ENCODE data around the gene PPP1R36.
"Not testable (repeated sequence)": the region's sequence is repeated elsewhere in the genome, so short reads cannot be mapped to it uniquely, and the experiment has no call there.

PPP1R36 gene

DNA sequence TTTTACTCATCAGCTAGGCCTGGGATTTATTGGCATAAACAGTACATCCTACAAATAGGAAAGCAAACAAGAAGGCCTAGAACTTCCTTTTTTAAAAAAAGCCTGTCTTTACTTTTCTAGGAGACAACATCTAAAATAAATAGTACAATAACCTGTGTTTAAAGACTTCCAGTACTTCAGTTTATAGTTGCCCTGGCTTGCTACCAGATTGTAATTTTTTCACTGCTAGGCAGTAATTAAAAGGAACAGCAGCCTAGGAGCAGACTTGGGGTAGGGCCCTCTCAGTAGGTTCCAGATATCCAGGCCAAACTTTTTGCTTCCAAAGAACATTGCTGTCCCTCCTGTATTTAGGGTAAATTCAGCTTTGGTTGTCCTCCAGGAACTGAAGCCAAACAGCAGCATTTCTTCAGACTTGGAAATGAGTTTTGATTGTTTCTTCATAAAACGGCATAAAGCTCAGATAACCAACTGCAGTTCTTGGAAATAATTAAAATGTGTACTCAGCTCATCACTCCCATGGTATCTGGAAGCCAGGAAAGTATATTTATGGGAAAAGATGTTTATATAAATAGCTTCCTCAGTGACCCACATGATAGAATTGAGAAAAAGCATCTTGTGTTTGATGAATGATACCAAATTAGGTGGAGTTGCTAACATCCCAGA lies 61.7 kb downstream of the PPP1R36 start:
- Histone ChIP-seq H3K9ac (ENCODE audit: low read length) (no peak overlapping the region), H3K27me3 (ENCODE audit: control insufficient read depth, insufficient read depth, low read length) (no peaks in the 10 kb centered on the region), H3K36me3 (ENCODE audit: control insufficient read depth, insufficient read depth, low read length) (no peaks in the 10 kb centered on the region), H3K4me3 (ENCODE audit: low read length) (no peak overlapping the region), H3K9me3 (ENCODE audit: control insufficient read depth, low read length) (no peaks in the 10 kb centered on the region), H3K4me1 (ENCODE audit: control insufficient read depth, insufficient read depth, low read length) (peaks cover 5% of the 10 kb centered on the region)

DNA sequence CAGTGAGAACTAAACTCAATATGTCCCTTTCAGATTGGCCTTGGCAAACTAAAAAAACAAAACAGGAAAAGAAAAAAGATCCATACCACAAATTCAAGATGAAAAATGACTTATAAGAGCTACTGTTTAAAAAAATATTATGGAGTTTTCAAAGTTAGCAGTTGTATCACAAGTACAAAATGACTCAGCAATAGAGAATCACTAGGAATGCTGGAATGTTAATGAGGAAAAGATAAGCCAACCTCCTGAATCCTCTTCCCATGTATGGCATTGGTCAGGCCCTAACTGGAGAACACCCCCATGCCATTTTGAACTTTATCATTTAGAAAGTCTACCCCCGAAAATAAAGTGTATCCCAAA lies 62.2 kb downstream of the PPP1R36 start:
- Histone ChIP-seq H3K27me3 (ENCODE audit: control insufficient read depth, insufficient read depth, low read length) (no peaks in the 10 kb centered on the region), H3K4me3 (ENCODE audit: low read length) (no peak overlapping the region), H3K36me3 (ENCODE audit: control insufficient read depth, insufficient read depth, low read length) (no peaks in the 10 kb centered on the region), H3K9ac (ENCODE audit: low read length) (no peak overlapping the region), H3K4me1 (ENCODE audit: control insufficient read depth, insufficient read depth, low read length) (peaks cover 5% of the 10 kb centered on the region), H3K9me3 (ENCODE audit: control insufficient read depth, low read length) (no peaks in the 10 kb centered on the region)

DNA sequence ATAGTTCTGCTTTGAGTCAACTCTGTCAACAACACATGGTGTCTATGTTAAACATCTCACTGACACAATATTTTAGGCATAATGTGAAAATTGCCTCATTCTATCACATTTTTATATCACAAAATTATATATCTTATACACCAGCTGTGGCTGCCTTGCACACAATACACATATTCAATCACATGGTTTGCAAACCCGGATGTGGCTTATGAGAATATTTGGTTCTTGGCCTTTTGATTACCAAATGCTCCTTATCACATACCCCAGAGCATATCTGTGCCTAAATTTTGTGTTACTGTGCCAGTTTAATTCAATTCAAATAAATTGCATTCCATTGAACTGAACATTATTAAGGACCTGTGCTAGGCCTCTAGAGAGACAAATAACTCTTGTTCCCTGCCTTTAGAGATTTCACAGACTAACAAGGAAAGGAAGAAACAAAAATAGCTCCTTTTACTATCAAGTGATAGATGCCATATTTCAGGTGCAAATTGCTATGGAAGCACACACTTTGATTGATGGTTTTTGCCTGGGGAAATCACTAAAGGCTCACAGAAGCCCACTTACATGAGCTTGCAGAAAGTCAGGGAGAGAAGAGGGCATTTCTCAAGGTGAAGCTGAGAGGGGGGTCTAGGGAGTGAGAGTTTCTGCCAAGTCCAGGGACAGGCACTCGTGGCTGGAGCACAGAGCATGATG lies 63.4 kb downstream of the PPP1R36 start:
- H3K36me3 ChIP-seq (ENCODE audit: control insufficient read depth, insufficient read depth, low read length) = no peaks in the 10 kb centered on the region
- H3K4me3 ChIP-seq (ENCODE audit: low read length) = no peak overlapping the region
- H3K9ac ChIP-seq (ENCODE audit: low read length) = no peak overlapping the region
- no peaks in the 10 kb centered on the region for H3K27me3 ChIP-seq (ENCODE audit: control insufficient read depth, insufficient read depth, low read length)
- H3K9me3 ChIP-seq (ENCODE audit: control insufficient read depth, low read length) = no peaks in the 10 kb centered on the region
- peaks cover 5% of the 10 kb centered on the region for H3K4me1 ChIP-seq (ENCODE audit: control insufficient read depth, insufficient read depth, low read length)

DNA sequence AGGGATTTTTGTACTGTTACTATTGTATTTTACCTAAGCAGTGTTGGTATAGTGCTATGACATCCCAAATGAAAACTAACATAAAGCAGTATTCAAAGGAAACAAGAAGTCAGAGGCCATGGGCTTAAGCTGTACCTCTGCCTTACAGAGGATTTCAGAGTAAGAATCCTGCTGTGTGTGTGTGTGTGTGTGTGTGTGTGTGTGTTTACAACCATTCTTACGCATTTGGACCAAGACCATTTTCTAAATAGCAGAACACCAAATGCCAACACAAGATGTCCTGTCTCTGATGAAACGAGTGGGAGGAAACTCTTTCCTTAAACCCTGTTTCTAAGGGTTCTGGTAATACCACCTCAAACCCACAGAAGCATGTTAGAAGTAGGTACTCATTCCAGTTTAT lies 64.4 kb downstream of the PPP1R36 start:
- Histone ChIP-seq H3K9me3 (ENCODE audit: control insufficient read depth, low read length) (no peaks in the 10 kb centered on the region), H3K4me3 (ENCODE audit: low read length) (no peak overlapping the region), H3K9ac (ENCODE audit: low read length) (no peak overlapping the region), H3K27me3 (ENCODE audit: control insufficient read depth, insufficient read depth, low read length) (no peaks in the 10 kb centered on the region), H3K36me3 (ENCODE audit: control insufficient read depth, insufficient read depth, low read length) (no peaks in the 10 kb centered on the region), H3K4me1 (ENCODE audit: control insufficient read depth, insufficient read depth, low read length) (peaks cover 9% of the 10 kb centered on the region)

DNA sequence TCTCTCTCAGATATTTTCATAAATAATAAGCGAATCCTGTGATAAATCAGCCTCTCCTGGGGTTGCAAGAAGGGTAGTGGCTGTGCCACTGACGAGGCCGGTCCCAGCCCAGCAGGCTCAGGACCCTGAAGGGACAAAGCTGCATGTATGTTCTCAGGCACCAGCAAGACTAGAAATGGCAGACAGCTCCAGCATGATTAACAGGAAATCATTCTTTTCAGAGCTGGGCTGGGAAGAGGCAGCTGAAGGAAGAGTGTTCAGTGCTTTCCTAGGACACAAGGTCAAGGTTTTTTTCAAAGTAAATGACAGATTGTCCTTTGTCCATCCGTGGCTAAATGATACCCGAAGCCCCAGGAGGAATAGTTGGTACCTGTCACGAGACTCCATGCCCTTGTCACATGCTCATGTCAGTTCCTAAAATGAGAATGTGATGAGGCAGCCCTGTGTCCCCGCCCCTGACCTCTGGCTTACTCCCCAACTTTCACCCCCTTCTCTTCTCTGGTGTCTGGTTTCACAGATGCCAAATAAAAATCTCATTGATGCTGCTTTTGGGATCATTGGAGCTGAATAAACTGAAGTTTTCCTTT lies 65.1 kb downstream of the PPP1R36 start:
- Histone ChIP-seq H3K4me1 (ENCODE audit: control insufficient read depth, insufficient read depth, low read length) (peaks cover 14% of the 10 kb centered on the region), H3K4me3 (ENCODE audit: low read length) (no peak overlapping the region), H3K27me3 (ENCODE audit: control insufficient read depth, insufficient read depth, low read length) (no peaks in the 10 kb centered on the region), H3K36me3 (ENCODE audit: control insufficient read depth, insufficient read depth, low read length) (no peaks in the 10 kb centered on the region), H3K9ac (ENCODE audit: low read length) (no peak overlapping the region), H3K9me3 (ENCODE audit: control insufficient read depth, low read length) (no peaks in the 10 kb centered on the region)

DNA sequence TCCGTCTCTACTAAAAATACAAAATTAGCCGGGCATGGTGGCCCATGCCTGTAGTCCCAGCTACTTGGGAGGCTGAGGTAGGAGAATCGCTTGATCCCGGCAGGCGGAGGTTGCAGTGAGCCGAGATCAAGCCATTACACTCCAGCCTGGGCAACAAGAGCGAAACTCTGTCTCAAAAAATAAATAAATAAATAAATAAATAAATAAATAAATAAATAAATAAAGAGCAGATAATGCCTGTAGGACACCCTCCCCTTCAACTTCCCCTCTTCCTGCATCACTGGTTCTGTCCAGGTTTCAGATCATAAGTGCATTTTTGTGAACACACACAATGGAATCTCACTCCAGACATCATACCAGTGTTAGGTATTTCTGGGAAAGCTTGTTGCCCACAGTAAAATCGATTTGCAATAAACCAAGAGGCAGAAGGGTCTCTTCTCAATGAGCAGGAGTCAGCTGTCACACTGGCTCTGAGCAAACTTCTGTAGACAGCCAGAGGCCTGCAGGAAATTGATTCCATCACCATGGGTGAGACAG lies 68.2 kb downstream of the PPP1R36 start:
- not testable (repeated sequence) for H3K4me1 ChIP-seq (ENCODE audit: control insufficient read depth, insufficient read depth, low read length); H3K27me3 ChIP-seq (ENCODE audit: control insufficient read depth, insufficient read depth, low read length); H3K4me3 ChIP-seq (ENCODE audit: low read length); H3K9ac ChIP-seq (ENCODE audit: low read length); H3K9me3 ChIP-seq (ENCODE audit: control insufficient read depth, low read length); H3K36me3 ChIP-seq (ENCODE audit: control insufficient read depth, insufficient read depth, low read length)

DNA sequence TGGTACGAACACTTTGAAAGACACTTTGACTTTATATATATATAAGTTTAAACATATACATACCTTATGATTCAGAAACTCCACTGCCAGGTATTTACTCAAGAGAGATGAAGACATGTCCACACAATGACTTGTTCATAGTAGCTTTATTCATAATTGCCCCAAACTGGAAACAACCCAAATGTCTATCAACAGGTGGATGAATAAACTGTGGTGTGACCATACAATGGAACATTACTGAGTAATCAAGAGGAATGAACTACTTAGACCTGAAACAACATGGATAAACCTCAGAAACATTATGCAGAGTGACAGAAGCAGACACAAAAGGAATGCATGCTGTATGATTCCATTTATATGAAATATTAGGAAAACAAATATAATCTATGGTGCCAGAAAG lies 71.1 kb downstream of the PPP1R36 start:
- Histone ChIP-seq H3K4me1 (ENCODE audit: control insufficient read depth, insufficient read depth, low read length) (peaks cover 21% of the 10 kb centered on the region), H3K4me3 (ENCODE audit: low read length) (no peak overlapping the region), H3K27me3 (ENCODE audit: control insufficient read depth, insufficient read depth, low read length) (no peaks in the 10 kb centered on the region)

DNA sequence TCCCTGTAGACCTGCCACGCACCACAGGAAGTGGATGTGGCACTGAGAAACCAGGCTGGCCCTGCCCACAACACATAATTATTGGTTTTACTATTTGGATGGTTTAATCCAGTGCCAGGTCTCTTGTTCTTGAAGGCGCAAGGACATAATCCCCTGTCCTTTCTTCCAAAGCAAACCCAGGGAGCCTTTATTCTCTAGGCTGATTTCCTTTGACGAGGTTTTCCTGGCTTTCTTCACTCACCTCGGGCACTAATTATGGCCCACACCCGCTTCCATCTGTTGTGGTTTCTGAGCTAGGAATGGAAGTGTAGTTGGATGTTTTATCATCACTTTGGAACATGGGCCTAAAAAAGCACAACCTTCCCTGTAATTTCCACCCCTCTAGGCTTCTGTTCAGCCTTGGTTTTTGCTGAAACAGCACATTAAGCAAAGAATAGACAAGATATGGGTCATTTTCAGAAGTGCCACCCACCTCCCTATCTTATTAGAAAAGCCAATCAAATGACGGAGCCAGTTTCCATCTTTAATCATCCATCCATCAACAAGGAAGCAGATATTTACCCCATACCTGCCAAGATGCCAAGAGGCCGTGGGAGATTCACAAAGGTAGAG lies 73.9 kb downstream of the PPP1R36 start:
- Histone ChIP-seq H3K36me3 (ENCODE audit: control insufficient read depth, insufficient read depth, low read length) (no peaks in the 10 kb centered on the region), H3K4me1 (ENCODE audit: control insufficient read depth, insufficient read depth, low read length) (peaks cover 30% of the 10 kb centered on the region), H3K9ac (ENCODE audit: low read length) (no peak overlapping the region), H3K4me3 (ENCODE audit: low read length) (no peak overlapping the region), H3K27me3 (ENCODE audit: control insufficient read depth, insufficient read depth, low read length) (no peaks in the 10 kb centered on the region), H3K9me3 (ENCODE audit: control insufficient read depth, low read length) (no peaks in the 10 kb centered on the region)

More for the DNA sequence above, 71.1 kb downstream of the PPP1R36 start:
- Histone ChIP-seq H3K36me3 (ENCODE audit: control insufficient read depth, insufficient read depth, low read length) (no peaks in the 10 kb centered on the region), H3K9ac (ENCODE audit: low read length) (no peak overlapping the region), H3K9me3 (ENCODE audit: control insufficient read depth, low read length) (no peaks in the 10 kb centered on the region)

DNA sequence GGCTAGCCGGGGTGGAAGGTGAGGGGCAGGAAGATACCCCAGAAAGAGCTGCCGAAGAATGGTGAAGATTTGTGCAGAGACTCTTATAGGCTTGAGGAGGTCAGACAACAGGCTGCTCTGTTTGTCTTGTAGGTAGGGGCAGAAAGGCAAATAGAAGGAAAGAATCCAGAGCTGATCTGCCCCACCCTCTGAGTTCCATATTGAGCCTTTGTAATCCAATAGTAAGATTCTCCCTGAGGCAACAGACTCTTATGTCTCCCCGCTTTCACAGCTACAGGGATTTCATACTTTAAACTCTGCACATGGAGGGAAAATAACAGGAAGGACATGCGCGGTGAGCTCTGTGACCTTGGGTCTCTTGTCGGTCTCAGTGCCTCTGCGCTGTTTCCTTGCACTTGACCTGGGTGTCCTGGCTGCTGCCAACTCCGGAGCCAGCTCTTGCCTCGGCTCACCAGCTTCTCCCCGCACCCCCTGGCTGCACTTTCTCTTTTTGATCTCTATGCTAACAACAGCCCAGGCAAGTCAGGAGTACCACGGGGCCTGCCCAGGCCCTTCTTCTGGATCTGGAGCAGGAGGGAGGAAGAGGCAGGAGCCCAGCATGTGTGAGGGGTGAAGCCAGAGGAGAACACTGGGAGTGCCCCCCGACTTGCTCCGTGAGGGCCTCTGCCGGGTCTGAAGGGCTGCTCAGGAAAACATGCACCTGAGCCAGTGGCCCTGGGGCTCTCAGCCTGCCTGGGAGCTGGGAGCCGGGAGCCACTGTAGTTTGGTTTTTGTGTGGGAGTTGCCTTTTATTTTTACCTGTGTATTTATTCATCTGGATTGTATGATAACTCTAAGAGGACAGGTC lies 75.8 kb downstream of the PPP1R36 start:
- Histone ChIP-seq H3K4me3 (ENCODE audit: low read length) (no peak overlapping the region), H3K9me3 (ENCODE audit: control insufficient read depth, low read length) (no peaks in the 10 kb centered on the region), H3K9ac (ENCODE audit: low read length) (no peak overlapping the region), H3K27me3 (ENCODE audit: control insufficient read depth, insufficient read depth, low read length) (no peaks in the 10 kb centered on the region), H3K4me1 (ENCODE audit: control insufficient read depth, insufficient read depth, low read length) (peaks cover 20% of the 10 kb centered on the region), H3K36me3 (ENCODE audit: control insufficient read depth, insufficient read depth, low read length) (no peaks in the 10 kb centered on the region)

DNA sequence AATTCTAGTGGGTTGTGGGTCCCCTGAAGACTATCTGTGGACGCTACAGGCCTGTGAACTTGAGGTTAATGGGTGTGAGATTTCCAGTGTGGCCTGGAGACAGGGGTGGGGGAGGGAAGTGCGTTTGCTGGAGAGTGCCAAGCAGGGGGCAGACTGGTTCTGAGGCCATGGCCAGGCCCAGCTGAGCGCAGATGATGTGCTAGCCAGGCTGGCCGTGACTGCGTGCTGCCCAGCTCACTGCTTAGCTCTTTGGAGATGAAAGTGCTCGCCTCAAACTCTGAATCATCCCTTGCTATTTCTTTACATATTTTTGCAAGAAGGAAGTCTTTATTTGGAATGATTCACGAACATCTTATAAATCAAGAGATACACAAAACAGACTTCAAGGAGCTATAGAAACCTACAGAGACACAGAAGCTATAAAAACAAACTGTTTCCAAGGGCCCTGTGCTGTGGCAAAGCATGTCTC lies 79.2 kb downstream of the PPP1R36 start:
- Histone ChIP-seq H3K4me3 (ENCODE audit: low read length) (no peak overlapping the region), H3K4me1 (ENCODE audit: control insufficient read depth, insufficient read depth, low read length) (peaks cover 20% of the 10 kb centered on the region), H3K36me3 (ENCODE audit: control insufficient read depth, insufficient read depth, low read length) (no peaks in the 10 kb centered on the region), H3K27me3 (ENCODE audit: control insufficient read depth, insufficient read depth, low read length) (no peaks in the 10 kb centered on the region), H3K9me3 (ENCODE audit: control insufficient read depth, low read length) (no peaks in the 10 kb centered on the region), H3K9ac (ENCODE audit: low read length) (no peak overlapping the region)

DNA sequence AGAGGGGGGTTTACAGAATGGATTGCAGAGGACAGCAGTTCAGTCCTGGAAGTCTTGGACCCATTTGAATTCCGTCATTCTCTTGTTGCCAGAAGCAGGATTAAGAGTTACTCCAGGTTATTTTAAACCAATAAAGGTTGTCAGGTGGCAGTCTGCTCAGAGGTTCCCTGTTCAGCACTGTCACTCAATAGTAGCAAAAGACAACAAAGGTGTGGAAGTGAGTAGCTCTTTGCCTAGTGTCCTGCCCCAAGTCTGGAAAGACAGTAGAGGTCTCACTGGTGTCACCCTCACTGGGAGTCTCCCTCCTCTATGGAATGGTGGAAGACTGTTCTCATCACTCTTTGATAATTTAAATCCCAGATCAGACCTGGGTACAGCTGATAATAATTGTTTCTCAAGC lies 81.0 kb downstream of the PPP1R36 start:
- H3K9ac ChIP-seq (ENCODE audit: low read length) = no peak overlapping the region
- H3K4me1 ChIP-seq (ENCODE audit: control insufficient read depth, insufficient read depth, low read length) = peaks cover 10% of the 10 kb centered on the region
- no peaks in the 10 kb centered on the region for H3K36me3 ChIP-seq (ENCODE audit: control insufficient read depth, insufficient read depth, low read length)
- H3K4me3 ChIP-seq (ENCODE audit: low read length) = no peak overlapping the region
- H3K9me3 ChIP-seq (ENCODE audit: control insufficient read depth, low read length) = no peaks in the 10 kb centered on the region
- no peaks in the 10 kb centered on the region for H3K27me3 ChIP-seq (ENCODE audit: control insufficient read depth, insufficient read depth, low read length)
